Kidney tubule cell (primary cell): Measurements from ENCODE around the gene CCR6.

Experiments
- DNase-seq: peaks from one replicate; pipeline ENCODE4 v3.0.0-alpha.2; 2018; ENCODE audit warnings: low spot score

CCR6 gene

DNA sequence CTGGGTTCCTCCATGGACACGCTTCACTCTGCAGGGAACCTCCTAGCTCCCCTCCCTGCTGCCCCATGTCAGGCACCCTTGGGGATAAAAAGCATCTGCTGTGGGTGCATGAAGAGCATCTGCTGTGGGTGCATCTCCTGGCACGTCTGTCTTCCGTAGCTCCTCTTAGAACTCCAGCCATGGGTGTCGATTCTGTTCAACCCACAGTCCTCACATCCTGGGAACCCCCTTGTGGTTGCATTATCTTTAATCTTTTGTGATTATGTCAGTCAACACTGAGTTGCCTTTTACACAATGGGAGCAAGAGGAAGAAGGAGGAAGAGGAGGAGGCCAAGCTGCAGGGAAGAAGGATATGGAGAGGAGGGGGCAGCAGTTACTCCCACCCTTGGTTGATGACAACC lies 24.1 kb upstream of the CCR6 start:
- no peak for DNase-seq

DNA sequence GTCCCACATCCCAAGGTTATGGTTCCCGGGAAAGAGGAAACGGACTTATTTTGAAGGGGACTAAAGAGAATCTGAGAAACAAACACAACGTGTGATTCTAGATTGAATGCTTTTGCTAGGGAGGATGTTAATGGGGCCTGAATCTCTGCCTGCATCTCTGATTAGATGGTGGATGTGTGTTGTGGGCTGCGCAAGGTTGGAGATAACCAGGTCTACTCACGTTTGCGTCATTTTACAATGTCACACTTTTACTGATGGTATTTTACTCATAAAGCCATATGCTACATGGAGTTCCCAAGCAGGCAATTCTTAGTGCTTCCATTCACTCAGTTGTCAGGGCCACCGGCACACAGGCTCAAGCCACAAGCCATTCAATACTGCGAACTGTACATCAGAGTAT lies 23.2 kb upstream of the CCR6 start:
- no peak for DNase-seq

GRCh38 chr6:167100241-167100674 lies 22.6 kb upstream of the CCR6 start:
- no peak for DNase-seq

GRCh38 chr6:167102318-167102717 lies 20.6 kb upstream of the CCR6 start:
- DNase-seq: no peak

GRCh38 chr6:167103041-167103891 lies 19.6 kb upstream of the CCR6 start:
- DNase-seq: no peak

- no peak for DNase-seq
These were observed 18.5 kb upstream of the CCR6 start for GRCh38 chr6:167104388-167104787.

- no peak for DNase-seq
These were observed 17.8 kb upstream of the CCR6 start for GRCh38 chr6:167105060-167105459.

GRCh38 chr6:167106406-167106805 lies 16.5 kb upstream of the CCR6 start:
- no peak for DNase-seq

- DNase-seq: no peak
These were observed 15.1 kb upstream of the CCR6 start for GRCh38 chr6:167107787-167108186.

DNA sequence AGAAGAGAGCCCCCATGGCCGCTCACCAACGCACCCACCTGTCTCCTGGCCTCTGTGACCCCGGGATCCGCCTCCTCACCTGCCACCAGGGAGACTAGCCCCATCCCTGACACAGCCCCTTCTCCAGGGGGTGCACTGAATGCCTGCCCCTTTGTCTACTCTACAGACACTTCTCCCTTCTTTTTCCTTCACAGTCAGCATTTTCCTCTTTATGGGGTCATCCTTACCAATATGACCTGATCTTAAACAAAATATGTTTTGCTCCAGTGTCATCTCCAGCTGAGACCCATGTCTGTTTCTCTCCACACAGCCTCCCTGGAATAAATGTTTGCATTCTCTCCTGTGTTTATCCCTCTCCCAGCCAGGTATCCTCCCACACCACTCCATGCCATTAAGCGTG lies 14.6 kb upstream of the CCR6 start:
- no peak for DNase-seq

DNA sequence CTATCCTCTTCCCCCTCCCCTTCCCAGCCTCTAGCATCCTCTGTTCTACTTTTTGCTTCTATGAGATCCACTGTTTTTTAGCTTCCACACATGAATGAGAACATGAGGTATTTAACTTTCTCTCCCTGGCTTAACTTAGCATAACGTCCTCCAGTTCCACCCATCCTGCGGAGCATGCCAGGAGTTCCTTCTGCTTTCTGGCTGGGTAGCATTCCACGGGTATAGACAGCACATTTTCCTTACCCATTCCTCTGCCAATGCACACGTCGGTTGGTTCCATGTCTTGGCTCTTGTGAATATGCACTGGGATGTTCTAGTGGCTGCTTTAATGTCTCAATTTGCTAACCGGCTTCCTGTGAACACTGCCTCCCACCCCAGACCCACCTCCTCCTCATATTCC lies 13.2 kb upstream of the CCR6 start:
- no peak for DNase-seq

DNA sequence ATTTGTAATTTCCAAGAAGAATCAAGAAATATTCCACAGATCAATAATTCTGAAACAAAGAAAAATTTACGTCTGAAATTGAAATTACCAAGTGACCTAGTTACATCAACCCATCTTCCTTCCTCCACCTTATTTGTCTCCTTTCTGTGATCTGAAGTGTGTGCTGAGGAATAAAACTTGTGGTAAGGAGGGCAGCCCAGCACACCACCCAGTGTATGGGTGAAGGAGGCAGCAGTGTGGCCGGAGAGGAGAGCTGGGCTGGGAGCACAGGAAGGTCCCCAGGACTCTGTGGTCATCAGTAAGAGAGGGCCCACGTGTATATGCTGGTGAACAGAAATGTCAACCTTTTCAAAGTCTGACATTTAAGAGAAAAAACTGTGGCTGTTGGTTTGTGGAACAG lies 11.3 kb upstream of the CCR6 start:
- DNase-seq: no peak

- DNase-seq: no peak
These were observed 10.5 kb upstream of the CCR6 start for GRCh38 chr6:167112421-167112820.

GRCh38 chr6:167113047-167113754 lies 9.7 kb upstream of the CCR6 start:
- DNase-seq: no peak

DNA sequence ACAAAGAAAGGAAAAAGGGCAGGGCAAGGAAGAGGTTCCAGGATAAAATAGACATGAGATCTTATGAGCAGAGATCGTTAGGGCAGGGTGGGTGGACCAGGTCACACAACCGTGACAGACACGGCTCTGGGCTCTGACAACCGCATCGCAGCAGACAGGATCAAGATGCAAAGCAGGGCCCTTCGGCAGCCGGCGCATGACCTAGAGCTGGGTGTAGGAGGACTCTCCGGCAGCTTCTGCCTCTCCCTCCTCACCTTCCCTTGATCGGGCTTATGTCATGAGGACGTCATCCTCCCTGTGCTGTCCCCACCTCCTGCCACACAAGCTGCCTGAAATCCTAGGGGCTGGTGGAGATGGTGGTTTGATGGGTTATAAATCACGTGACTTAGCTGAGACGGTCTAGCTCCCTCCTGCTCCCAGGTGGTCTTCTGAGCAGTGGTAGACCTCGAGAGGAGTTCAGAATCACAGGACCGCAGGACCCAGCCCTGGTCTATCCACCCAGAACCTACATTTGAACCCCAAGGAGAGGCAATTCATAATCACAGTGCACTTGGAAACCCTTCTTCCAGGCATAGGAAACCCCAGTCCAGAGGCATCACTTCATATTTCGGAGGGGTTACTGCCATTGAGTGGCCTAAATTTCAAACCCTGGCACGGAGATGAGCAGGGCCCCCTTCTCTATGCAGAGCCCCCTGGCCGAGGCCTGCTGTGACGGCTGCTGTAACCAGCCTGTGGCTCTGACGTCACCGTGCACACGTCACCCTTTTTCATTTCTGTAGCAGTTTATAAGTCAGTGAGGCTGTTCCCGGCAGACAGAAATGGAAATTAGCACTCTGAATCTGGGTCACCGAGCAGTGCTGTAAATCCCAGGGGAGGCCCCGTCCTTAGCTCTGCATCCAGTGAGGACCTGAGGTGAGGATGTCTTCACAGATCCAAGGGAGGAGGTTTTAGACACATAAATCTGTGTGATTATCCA lies 8.7 kb upstream of the CCR6 start:
- no peak for DNase-seq

GRCh38 chr6:167115054-167115453 lies 7.8 kb upstream of the CCR6 start:
- no peak for DNase-seq

- DNase-seq: no peak
These were observed 6.6 kb upstream of the CCR6 start for GRCh38 chr6:167116109-167116837.

DNA sequence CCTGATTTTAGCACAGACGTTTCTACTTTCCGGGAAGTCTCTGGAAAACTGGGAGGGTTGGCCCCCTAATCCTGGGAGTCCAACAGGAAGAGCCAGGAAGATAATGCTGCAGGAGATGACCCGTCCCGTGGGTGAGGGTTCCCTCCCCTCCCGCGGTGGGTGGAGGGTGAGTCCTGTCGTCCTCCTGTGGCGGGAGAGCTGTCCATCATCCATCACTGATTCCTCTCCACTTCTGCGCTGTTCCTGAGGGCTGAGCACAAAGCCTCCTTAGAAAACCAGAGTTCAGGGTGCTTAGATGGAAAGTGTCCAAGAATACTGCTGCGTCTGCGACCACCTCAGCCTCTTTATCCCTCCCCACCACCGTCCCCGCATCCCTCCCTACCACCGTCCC lies 6.1 kb upstream of the CCR6 start:
- DNase-seq: no peak

DNA sequence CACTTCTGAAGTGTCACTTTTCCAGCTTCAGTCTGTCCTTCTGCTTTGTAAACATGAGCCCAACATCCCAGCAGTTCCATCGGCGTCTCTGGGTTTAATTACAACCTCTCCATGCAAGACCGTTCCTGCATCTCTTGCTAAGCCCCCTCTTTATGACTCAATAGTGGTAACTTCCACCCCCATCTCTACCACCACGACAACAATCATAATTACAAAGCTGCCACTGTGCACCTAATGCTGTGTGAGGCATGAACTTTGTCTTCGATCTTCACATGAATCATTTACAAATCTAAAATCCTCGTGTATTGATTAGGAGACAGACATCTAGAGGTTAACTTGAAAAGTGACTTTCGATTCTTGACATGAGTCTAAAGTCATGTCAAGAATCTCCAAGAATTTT lies 4.9 kb upstream of the CCR6 start:
- no peak for DNase-seq

DNA sequence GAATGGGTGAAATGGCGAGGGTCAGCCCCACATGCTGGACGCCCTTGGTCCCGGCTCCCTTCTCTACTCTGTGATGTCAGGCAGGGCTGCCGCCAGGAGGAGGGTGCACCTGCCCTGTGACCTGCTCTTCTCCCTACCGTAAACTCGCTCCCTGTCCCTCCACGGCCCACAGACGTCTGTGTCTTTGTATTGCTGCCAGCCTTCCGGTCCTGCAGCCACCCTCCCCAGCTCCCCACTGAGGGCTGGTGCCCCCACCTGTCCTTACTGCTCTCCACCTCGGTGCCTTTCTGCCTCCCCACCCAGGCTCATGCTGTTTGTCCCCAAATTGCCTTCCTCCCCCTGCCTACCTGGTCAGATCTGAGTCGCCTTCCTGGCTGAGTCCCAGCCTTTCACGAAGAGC lies 4.1 kb upstream of the CCR6 start:
- no peak for DNase-seq

DNA sequence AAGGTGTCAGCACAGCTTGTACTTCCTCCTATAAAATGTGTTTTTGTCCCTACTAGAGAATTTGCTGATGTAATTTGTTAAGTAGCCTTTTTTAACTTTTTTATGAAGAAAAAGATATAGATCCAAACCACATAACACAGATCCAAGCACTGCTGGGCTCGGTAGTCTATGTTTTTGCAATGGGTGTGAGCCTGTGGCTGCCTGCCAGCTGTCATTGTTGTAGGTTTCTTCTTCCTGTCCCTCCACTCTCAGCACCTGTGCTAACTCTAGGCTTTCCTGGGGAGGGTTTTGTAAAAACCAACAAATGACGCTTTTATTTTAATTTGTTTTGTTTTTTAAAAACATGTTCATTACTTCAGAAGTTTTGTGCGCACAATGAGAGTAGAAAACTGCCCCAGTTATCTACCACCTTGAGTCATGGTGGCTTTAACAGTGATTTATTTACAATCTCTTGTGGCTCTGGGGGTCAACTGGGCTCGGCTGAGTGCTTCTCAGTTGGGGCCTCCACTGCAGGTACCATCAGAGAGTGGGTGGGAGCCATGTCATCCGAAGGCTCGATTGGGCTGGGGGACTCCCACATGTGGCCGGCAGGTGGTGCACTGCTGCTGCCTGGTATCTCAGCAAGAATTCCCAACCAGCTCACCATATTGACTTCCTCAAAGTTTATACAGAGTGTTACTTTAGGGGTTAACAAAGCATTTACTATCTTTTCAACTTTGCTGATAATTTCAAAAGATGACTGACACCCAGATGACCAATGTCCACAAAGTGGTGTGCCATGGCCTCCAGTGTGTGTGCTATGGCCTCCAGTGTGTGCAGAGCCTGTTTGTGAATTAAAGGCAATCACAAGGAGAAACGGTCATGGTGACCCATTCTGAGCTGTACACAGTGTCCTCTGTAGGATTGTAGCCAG lies 3.0 kb upstream of the CCR6 start:
- no peak for DNase-seq
